SU-DHL-6 (cell line): Measurements from ENCODE around the gene SEPTIN2.

Experiments used
- CTCF ChIP-seq: fragments of 200-600 bp; sonication (generic); IDR thresholded peaks from one replicate; pipeline ENCODE4 v1.5.1; 2017; ENCODE audit warnings: antibody characterized with exemption, mild to moderate bottlenecking, low read length, moderate library complexity; ENCODE audit not compliant: insufficient read depth, poor library complexity, severe bottlenecking
- EZH2phosphoT487 ChIP-seq: fragments of 200-600 bp; sonication (generic), shearing (Covaris generic); conservative IDR thresholded peaks from 2 replicates; pipeline ENCODE4 v1.6.1; 2018; ENCODE audit warnings: mild to moderate bottlenecking, antibody characterized with exemption, low read length, moderate library complexity, mixed read lengths

GRCh38 chr2:241302083-241302482, 13.6 kb upstream of the SEPTIN2 start:
- TF ChIP-seq CTCF (no peak), EZH2phosphoT487 (no peak)
